GM23248 (cell line): Measurements from ENCODE around the gene MEGF6. TPM values are rescaled to one million over a fixed set of nuclear protein-coding genes. Genes with fewer than 3 reads are reported as not detected.

Experiments
- DNase-seq: peaks from one replicate; pipeline ENCODE4 v3.0.0-alpha.2; 2015
- H2AFZ ChIP-seq: fragments of 200-600 bp; sonication (generic); 2 replicates; pipeline ENCODE4 v1.6.1; 2016; ENCODE audit warnings: antibody characterized with exemption
- H3F3A ChIP-seq: fragments of 200-600 bp; sonication (generic); 2 replicates; pipeline ENCODE4 v1.6.1; 2016; ENCODE audit warnings: mild to moderate bottlenecking, antibody characterized with exemption, mixed run types; ENCODE audit not compliant: insufficient read depth
- H3K27ac ChIP-seq: fragments of 200-600 bp; sonication (generic); 2 replicates; pipeline ENCODE4 v1.5.1; 2016; ENCODE audit warnings: mild to moderate bottlenecking
- H3K27me3 ChIP-seq: fragments of 200-600 bp; sonication (generic); replicated peaks from 2 replicates; pipeline ENCODE4 v1.6.1; 2016; ENCODE audit warnings: mild to moderate bottlenecking; ENCODE audit not compliant: insufficient read depth
- H3K36me3 ChIP-seq: fragments of 200-600 bp; sonication (generic); 2 replicates; pipeline ENCODE4 v1.6.1; 2016; ENCODE audit warnings: low read depth, mild to moderate bottlenecking
- H3K4me1 ChIP-seq: fragments of 200-600 bp; sonication (generic); 2 replicates; pipeline ENCODE4 v1.6.1; 2016; ENCODE audit warnings: mild to moderate bottlenecking; ENCODE audit not compliant: insufficient read depth
- H3K4me2 ChIP-seq: fragments of 200-600 bp; sonication (generic); one replicate; pipeline ENCODE4 v1.6.1; 2016; ENCODE audit warnings: mild to moderate bottlenecking; ENCODE audit not compliant: unreplicated experiment
- H3K4me3 ChIP-seq: fragments of 200-600 bp; sonication (generic); 2 replicates; pipeline ENCODE4 v1.5.1; 2016; ENCODE audit warnings: mild to moderate bottlenecking
- H3K79me2 ChIP-seq: fragments of 200-600 bp; sonication (generic); 2 replicates; pipeline ENCODE4 v1.6.1; 2016; ENCODE audit warnings: mild to moderate bottlenecking; ENCODE audit not compliant: insufficient read depth
- H3K9ac ChIP-seq: fragments of 200-600 bp; sonication (generic); 2 replicates; pipeline ENCODE4 v1.6.1; 2016; ENCODE audit warnings: mild to moderate bottlenecking
- H3K9me2 ChIP-seq: fragments of 200-600 bp; sonication (generic); 2 replicates; pipeline ENCODE4 v1.6.1; 2016; ENCODE audit warnings: mixed run types, mild to moderate bottlenecking, moderate library complexity; ENCODE audit not compliant: insufficient read depth
- H3K9me3 ChIP-seq: fragments of 200-600 bp; sonication (generic); one replicate; pipeline ENCODE4 v1.6.1; 2017; ENCODE audit warnings: low read depth
- H4K20me1 ChIP-seq: fragments of 200-600 bp; sonication (generic); 2 replicates; pipeline ENCODE4 v1.6.0; 2016; ENCODE audit not compliant: insufficient read depth
- EZH2 ChIP-seq: fragments of 200-600 bp; sonication (generic); IDR thresholded peaks from 2 replicates; pipeline ENCODE4 v1.6.1; 2018; ENCODE audit warnings: antibody characterized with exemption, mild to moderate bottlenecking; ENCODE audit not compliant: insufficient read depth, poor library complexity, severe bottlenecking
- EZH2phosphoT487 ChIP-seq: fragments of 200-600 bp; sonication (generic); IDR thresholded peaks from 2 replicates; pipeline ENCODE4 v1.6.1; 2018; ENCODE audit warnings: antibody characterized with exemption, moderate library complexity, mild to moderate bottlenecking, low read depth; ENCODE audit not compliant: insufficient read depth
- WGBS, 2 experiments: methylation state at CpG; one replicate each; pipeline ENCODE4 v1.1.6; 2015 to 2017; ENCODE audit warnings: low lambda C conversion rate in 2 of 2, low coverage in 1 of 2; ENCODE audit errors: missing lambda C conversion rate in 2 of 2; 5-methylcytosine and 5-hydroxymethylcytosine counted together
- in situ Hi-C: fragments of 300-500 bp; cut with MboI; formaldehyde crosslinking; loops from 2 replicates; pipeline ENCODE4 v1.15.0; 2020
- polyA plus RNA-seq: library from polyadenylated mRNA; unstranded; fragments of >200 nt; fragmentation: Nextera tagmentation; extraction: Ambion mirVana; gene quantifications from 2 replicates; pipeline ENCODE4 v1.2.1, GENCODE V29; 2016
- total RNA-seq: library from RNA; depleted of rRNA; stranded (reverse); fragments of >200 nt; shearing (Covaris generic); gene quantifications from 2 replicates; pipeline ENCODE4 v1.2.3, GENCODE V29; 2014

Gene MEGF6
- total and polyA plus RNA-seq, 2 experiments from 2014 or later: 37.9 to 108 TPM

DNA sequence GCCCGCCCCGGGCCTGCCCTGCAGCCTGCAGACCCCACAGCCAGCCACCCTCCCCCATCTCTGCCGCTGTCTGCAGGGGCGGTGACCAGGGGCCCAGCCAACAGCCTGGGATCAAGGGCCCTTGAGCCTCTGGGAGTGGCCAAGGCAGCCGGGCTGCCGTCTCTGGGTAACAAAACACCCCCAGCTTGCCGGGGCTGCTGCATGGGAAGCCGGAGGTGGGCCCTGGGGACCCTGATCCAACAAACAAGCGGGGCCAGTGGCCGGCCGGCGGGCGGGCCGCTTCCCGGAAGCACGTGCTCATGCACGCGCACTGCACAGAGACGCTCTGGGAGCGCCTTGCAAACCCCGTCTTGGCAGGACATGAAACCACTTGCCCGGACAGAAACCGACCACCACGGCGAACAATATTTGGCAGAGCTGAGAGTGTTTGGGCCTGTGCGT is 13.2 kb downstream of the MEGF6 start:
- Histone ChIP-seq H4K20me1 (no peaks in the 10 kb centered on the region), H3K4me2 (no peak overlapping the region), H3K27ac (no peak overlapping the region), H3K9me3 (no peaks in the 10 kb centered on the region), H3K4me1 (no peaks in the 10 kb centered on the region), H3K4me3 (no peak overlapping the region), H3K79me2 (no peaks in the 10 kb centered on the region), H3F3A (no peaks in the 10 kb centered on the region), H3K9ac (no peak overlapping the region), H3K9me2 (no peaks in the 10 kb centered on the region), H3K36me3 (no peaks in the 10 kb centered on the region), H2AFZ (no peak overlapping the region), H3K27me3 (no peaks in the 10 kb centered on the region)
- TF ChIP-seq EZH2phosphoT487 (no peak), EZH2 (no peak)
- no peak for DNase-seq
- 81 to 84% methylated on average over 17 to 26 of the region's 26 CpGs for WGBS, 2 experiments
- in situ Hi-C loops: no loop called here

DNA sequence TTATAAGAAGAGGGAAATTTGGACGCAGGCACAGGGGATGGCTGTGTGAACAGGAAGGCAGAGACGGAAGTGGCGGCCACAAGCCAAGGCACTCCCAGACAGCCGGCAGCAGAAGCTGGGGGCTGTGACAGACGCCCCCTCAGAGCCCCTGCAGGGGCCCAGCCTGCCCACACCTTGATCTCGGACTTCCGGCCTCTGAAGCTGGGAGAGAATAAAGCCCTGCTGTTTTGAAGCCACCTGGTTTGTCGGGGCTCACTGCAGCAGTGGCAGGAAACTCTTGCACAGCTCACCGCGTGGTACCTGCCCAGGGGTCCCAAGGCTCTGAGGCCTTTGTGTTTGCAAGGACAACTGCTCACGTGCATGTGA is 13.7 kb downstream of the MEGF6 start:
- 72 to 74% methylated on average over 11 of the region's 11 CpGs for WGBS, 2 experiments

DNA sequence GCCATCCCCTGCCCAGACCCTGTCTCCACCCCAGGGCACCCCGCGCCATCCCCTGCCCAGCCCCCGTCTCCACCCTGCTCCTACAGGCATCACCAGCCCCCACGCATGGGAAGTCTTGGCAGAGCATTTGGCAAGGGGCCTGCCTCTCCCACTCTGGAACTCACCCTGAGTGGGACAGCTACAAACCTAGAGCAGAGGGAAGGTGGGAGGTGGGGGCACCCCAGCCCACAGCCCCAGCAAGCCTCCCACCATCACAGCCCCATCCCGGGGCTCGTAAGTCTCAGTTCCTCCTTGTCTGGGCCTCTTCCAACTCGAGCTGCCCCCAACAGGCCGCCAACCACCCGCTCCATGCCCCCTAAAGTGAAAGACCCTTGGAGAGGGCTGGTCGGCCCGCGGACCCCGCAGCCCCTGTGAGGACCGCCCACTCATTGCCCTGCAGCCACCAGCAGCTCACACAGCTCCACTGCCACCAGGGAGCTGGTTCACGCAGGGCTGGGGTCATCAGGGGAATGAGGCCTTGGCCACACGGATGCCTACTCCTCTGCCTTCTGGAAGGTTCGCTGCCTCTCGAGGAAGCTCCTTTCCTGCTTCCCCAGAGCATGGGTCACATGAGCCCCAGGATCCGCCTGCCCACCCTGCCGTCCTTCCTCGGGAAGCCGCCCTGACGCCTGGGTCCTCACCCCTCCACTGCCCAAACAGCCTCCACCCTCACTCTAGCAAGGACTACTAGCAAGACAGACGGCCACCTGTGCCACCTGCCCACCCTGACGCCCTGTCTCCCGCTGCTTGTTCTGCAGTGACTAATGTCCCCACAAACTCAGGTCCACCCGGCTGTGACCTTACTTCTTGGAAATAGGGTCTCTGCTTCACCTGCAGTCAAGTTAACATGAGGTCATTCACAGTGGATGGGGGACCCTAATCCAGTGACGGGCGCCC is 14.4 kb downstream of the MEGF6 start:
- Histone ChIP-seq H3K27me3 (no peaks in the 10 kb centered on the region), H3K9me3 (no peaks in the 10 kb centered on the region), H3K27ac (no peak overlapping the region), H3K79me2 (no peaks in the 10 kb centered on the region), H4K20me1 (no peaks in the 10 kb centered on the region), H3K4me1 (no peaks in the 10 kb centered on the region), H3F3A (no peaks in the 10 kb centered on the region), H3K9ac (no peak overlapping the region), H3K4me3 (no peak overlapping the region), H2AFZ (no peak overlapping the region), H3K9me2 (no peaks in the 10 kb centered on the region), H3K4me2 (no peak overlapping the region), H3K36me3 (no peaks in the 10 kb centered on the region)
- no peak for TF ChIP-seq EZH2
- TF ChIP-seq EZH2phosphoT487: no peak
- DNase-seq: no peak
- 72 to 73% methylated on average over 23 to 29 of the region's 29 CpGs for WGBS, 2 experiments
- in situ Hi-C loops: no loop called here

More for the DNA sequence above, 13.7 kb downstream of the MEGF6 start:
- no peaks in the 10 kb centered on the region for H3K36me3 ChIP-seq
- no peak overlapping the region for H2AFZ ChIP-seq
- in situ Hi-C loops: no loop called here
- H3K4me2 ChIP-seq: no peak overlapping the region
- H3K9me3 ChIP-seq: no peaks in the 10 kb centered on the region
- no peaks in the 10 kb centered on the region for H3K27me3 ChIP-seq
- H4K20me1 ChIP-seq: no peaks in the 10 kb centered on the region
- no peak overlapping the region for H3K27ac ChIP-seq
- H3K9me2 ChIP-seq: no peaks in the 10 kb centered on the region
- H3K4me1 ChIP-seq: no peaks in the 10 kb centered on the region
- H3F3A ChIP-seq: no peaks in the 10 kb centered on the region
- H3K4me3 ChIP-seq: no peak overlapping the region
- H3K9ac ChIP-seq: no peak overlapping the region
- H3K79me2 ChIP-seq: no peaks in the 10 kb centered on the region
- no peak for DNase-seq
- TF ChIP-seq EZH2phosphoT487 (no peak), EZH2 (no peak)

DNA sequence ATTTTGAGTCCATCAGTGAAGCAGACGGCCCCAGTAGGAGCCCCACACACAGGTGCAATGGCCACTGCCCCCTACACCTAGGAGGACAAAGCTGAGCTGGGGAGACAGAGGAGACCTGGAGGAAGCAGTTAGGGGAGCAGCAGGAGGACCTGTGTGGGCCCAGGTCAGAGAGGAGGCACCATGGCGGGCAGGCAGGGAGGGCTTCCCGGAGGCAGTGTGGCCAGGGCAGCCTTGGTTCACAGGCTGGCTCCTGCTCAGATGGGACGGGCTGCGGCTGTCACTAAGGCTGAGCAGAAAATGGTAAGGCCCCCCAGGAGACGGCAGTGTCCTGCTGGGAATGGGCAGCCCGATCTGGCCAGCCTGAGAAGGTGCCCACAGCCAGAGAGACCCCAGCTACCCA is 15.4 kb downstream of the MEGF6 start:
- no peak overlapping the region for H3K4me2 ChIP-seq
- H3K36me3 ChIP-seq: no peaks in the 10 kb centered on the region
- no peaks in the 10 kb centered on the region for H3K9me2 ChIP-seq
- H3K4me3 ChIP-seq: no peak overlapping the region
- no peaks in the 10 kb centered on the region for H3F3A ChIP-seq
- no peak overlapping the region for H3K9ac ChIP-seq
- in situ Hi-C loops: no loop called here
- no peaks in the 10 kb centered on the region for H3K9me3 ChIP-seq
- H3K27me3 ChIP-seq: no peaks in the 10 kb centered on the region
- no peak for TF ChIP-seq EZH2phosphoT487
- TF ChIP-seq EZH2: no peak
- H3K27ac ChIP-seq: no peak overlapping the region
- no peaks in the 10 kb centered on the region for H4K20me1 ChIP-seq
- DNase-seq: no peak
- H3K4me1 ChIP-seq: no peaks in the 10 kb centered on the region
- WGBS, 2 experiments: 52 to 57% methylated on average over 6 of the region's 7 CpGs
- no peaks in the 10 kb centered on the region for H3K79me2 ChIP-seq
- H2AFZ ChIP-seq: no peak overlapping the region
